ENCODE data around the gene SLC7A10.

The SLC7A10 gene

GRCh38 chr19:33254245-33254824, 28.7 kb upstream of the SLC7A10 start:
- DNase-seq = no peak

- no peak for DNase-seq
Measured at GRCh38 chr19:33252971-33253370, 27.3 kb upstream of the SLC7A10 start.

DNA sequence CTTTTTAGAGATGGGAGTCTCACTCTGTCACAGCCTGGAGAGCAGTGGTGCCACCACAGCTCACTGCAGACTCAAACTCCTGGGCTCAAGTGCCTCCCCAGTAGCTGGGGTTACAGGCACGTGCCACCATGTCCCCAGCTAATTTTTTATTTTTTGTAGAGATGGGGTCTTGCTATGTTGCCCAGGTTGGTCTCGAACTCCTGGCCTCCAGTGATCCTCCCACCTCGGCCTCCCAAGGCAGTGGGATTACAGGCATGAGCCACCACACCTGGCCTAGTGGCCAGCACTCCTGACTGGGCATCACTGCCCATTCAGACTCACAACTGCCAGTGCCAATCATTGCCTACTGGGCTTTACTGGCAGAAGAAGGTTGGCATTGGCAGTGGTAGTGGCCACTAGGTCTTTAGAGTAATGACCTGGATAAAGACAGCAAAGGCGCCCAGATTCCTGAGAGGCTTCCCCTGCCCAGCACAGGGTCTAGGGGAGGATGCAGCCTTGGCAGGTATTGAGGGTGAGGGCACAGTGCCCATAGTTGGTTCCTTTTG, 26.8 kb upstream of the SLC7A10 start:
- DNase-seq = no peak

GRCh38 chr19:33251526-33252090, 26.0 kb upstream of the SLC7A10 start:
- DNase-seq = no peak

DNA sequence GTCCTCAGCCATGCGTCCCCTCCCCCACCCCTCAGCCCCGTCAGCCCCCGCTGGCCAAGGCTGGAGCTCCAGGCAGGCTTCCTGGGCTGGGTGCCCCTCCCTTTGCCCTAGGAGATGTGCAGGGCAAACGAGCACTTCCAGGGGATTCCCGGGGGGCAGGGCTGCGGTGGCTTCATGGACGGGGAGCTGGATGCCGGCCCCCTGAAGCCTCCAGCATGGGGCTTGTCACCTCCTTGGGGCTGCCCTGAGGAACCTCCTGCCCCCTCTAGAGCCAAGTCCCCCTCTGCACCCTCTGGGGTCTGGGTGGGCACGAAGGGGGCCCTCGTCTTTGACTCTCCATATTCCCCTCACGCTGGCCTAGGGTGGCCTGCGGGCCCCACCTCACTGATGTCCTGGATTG, 25.4 kb upstream of the SLC7A10 start:
- no peak for DNase-seq

GRCh38 chr19:33250500-33250899, 24.9 kb upstream of the SLC7A10 start:
- DNase-seq = no peak

DNA sequence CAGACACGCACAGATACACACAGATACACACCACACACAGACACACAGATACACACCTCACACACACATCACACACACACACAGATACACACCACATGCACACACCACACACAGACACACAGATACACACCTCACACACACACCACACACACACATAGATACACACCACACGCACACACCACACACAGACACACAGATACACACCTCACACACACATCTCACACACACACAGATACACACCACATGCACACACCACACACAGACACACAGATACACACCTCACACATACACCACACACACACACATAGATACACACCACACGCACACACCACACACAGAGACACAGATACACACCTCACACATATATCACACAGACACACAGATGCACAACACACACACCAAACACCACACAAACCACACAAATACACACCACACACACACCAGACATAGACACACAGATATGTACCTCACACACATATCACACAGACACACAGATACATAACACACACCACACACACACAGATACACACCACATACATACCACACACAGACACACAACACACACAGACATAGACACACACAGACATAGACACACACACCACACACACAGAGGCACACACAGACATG, 24.2 kb upstream of the SLC7A10 start:
- DNase-seq = no peak

DNA sequence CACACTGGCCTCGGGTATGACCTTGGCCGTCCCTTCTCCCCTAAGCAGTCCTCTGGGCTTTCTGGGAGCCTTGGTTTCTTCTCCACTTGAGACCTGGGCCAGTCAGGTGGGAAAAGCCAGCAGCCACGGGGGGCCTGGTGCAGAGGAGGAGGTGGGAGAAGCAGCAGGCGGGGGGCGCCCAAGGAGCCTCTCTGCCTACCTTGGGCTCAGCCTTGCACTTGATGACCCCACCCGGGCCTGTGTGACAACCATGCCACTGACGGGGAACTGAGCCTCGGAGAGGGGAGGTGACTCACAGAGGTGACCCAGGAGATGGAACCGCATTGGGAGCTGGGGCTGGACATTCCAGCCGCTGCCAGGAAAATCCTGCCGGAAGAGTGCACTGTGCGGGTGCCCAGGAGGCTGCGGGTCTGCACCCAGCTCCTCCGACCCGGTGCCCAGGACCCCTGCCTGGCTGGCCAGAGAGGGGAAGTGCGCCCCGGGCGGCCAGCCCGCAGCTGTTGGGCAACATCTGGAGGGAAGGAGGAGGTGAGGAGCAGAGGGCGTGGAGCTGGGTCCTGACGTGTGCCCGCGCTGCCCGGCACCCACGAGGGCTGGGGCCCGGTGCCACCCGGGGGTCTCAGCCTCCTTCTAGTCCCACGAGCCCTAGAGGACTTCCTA, 23.4 kb upstream of the SLC7A10 start:
- DNase-seq = no peak

- no peak for DNase-seq
Measured at GRCh38 chr19:33248553-33248953, 22.9 kb upstream of the SLC7A10 start.

GRCh38 chr19:33248104-33248503, 22.5 kb upstream of the SLC7A10 start:
- no peak for DNase-seq

GRCh38 chr19:33247441-33247819, 21.8 kb upstream of the SLC7A10 start:
- DNase-seq = no peak

DNA sequence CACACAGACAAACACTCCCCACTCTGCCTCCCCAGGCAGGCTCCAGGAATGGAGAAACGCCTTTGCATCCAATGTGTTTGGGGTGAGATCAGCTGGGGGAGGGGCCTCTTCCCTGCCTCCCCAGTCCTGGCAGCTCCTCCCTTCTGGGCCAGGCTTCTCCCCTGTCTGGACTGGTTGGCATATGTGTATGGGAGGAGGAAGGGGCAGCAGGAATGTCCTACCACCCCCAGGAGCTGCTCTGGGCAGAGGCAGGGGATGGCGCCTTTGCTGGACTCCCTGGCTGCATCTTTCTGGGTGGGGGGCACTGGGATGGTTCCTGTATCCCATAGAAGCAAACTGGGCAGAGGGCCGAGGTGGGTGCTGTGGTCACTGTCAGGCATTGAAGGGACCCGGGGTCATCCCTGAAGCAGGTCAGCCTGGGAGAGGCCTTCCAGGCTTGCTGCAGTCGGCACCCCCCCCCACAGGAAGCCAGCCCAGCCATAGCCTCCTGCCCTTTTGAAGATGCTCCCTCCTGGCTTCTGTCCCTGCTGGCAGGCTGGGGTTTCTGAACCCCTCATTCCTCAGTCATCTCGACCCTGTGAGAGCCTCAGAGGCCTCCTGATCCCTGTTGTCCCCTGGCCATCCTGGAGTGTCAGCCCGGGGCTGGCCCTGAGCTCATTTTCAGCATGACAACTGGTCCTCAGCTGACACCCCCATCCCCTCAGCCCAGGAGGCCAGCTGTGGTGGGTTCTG, 21.2 kb upstream of the SLC7A10 start:
- DNase-seq = no peak

DNA sequence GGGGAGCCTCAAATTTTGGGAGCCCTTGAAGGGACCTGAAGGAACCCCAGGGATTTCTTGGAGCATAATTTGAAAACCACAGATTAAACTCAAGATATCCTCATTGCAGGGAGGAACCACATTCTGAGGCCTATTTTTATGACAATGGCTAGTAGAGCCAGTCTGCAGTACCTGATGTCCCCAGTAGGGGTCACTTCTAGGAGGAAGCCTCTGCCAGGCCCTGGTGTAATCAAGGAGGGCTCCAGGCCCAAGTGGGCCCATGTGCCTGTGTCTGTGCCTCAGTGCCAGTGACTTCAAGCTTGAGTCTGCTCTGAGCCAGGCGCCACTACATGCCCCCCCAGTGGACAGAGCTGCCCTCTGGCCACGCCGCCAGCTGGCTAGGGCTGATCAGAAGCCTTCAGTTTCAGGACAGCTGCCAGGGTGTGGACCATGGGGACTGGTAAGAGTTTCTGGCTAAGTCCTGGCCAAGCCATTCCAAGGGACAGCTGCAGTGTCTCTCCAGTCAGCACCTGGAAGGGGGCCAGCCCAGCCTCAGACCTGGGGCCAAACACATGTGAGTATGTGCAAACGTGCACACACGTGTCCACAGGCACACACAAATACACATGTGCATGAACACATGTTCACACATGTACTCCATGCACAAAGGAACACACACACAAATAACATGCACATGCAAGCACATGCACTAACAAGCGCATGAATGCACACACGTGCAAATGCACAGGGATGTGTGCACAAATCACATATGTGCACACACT, 20.5 kb upstream of the SLC7A10 start:
- no peak for DNase-seq

DNA sequence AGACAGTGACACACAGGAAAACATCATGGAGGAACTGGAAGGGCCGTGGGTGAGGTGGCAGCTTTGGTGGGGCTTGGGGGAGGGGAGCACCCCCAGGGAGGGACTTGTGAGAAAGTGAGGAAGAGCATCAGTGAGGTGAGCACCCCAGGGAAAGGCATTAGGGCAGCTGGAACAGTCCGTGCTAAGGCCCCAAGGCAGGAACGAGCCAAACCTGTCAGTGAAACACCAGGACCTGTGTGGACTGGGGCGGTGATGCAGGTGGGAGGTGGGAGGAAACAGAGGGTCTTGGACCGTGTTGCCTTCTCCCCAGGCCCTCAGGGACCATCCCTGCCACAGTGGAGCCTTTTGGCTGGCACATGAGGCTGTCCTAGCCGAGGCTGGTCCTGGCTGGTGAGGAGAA, 17.3 kb upstream of the SLC7A10 start:
- DNase-seq = no peak

DNA sequence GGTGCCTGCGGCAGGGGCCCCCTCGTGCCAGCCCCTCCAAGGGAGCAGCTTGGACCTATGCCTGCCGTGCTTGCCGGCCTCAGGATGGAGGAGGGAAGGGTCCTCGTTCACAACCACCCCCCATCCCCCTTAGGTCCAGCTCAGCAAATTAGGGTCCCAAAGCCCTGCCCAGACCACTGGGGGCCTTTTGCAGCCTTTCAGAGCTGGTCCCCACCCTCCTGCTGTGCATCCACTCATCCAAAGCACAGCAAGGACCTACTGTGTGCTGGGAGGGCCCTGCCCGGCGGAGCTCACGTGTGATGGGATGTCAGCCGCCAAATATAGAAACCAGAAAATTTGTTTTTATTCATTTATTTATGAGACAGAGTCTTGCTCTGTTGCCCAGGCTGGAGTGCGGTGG, 16.5 kb upstream of the SLC7A10 start:
- no peak for DNase-seq

- peak in 1 of 5 experiments; percentile 59 for DNase-seq
Measured at GRCh38 chr19:33241530-33242101, 16.0 kb upstream of the SLC7A10 start.

DNA sequence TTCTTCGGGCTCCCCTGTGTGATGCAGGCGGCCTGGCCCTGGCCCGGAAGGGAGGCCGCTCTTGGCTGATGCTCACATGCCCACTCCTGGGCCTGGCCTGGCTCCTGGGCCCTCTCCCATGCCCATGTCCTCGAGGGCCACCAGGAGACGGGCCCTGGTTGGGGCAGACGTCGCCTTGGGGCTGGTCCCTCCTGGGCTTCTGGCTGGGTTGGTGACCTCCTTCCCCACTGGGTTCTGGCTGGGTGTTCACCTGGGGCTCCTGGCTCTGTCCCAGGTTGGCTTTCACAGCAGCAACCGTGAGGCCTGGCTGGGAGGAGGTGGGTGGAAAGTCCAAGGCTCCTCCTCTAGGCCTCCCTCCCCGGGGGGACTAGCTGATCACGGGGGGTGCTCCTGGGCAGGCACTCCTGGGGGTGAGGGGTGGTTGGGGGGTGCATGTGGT, 15.5 kb upstream of the SLC7A10 start:
- DNase-seq = peak in 1 of 5 experiments; percentile 29

DNA sequence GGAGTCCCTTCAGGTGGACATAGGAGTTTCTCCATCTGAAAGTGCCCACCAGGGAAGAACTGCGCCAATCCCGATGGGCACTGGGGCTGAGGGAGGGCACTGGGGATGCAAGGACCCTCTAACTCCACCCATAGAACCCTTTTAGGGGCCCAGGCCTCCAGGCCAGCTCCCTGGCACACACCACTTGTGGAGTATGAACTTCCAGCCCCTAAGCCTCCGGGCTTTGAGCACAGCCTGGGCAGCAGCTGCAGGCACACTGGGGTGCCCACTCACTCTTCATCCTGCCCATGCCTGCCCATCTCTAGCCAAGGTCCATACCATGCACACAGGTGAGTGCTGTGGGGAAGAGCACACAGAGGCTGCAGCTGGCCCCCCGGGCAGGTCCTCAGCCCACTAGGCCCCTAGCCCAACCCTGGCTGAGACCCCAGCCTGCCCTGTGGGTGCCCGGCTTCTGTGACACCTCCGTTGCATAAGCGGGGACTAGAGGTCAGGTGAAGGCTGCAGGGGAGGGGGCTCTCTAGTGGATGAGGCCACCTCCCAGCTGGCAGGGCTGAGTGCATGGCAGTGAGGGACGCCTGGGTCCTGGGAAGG, 14.6 kb upstream of the SLC7A10 start:
- no peak for DNase-seq

DNA sequence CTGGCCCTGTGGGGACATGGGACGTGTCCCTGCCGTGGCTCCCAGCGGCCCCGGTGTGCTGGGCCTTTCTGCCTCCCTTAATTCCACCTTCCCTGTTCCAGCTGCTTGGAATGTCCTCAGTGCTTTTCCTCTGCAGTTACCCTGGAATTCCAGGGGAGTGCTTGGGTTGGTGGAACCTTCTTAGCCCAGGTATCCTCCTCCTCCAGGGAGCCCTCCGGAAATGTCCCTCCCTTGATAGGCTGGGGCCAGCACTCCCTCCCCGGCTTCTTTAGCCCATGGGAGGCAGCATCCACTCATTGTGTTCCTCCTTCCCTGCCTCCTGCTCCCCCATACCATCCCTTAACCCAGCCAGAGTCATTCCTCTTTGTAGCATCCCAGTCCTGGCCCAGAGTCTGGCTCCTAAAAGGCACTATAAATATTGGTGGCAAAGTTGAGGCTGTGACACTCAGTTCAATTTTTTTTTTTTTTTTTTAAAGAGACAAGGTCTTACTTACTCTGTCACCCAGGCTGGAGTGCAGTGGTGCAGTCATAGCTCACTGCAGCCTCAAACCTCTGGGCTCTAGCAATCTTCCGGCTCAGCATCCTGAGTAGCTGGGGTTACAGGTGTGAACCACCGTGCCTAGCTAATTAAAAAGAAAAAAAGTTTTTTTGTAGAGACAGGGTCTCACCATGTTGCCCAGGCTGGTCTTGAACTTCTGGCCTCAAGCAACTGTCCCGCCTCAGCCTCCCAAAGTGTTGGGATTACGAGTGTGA, 13.7 kb upstream of the SLC7A10 start:
- DNase-seq = peak in 2 of 5 experiments; percentile 36 to 54

DNA sequence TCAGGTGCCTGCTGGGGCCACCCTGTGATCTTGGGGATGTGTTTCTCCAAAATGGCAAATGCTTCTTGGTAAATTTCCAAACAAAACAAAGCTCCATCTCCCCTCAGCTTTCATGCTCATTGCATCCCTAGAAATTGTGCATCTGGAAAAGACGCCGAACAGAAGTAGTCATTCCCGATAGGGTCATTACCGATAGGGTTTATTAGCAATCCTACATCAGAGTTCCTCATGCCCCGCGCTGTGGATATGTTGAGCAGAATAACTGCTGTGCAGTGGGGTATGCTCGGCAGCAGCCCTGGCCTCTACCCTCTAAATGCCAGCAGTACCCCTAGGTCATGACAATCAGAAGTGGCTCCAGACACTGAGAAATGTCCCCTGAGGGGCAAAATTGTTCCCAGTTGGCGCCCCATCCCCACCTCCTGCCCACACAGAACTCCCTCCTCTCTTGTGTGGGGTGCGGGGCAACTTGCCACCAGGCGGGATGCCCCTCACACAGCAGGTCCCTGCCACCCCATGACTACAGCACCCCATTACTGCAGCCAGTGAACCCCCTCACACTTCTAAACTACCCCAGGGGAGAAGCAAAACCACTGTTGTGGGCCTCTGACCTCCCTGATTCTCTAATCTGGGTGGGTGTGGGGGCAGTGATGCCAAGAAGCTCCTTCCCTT, 13.0 kb upstream of the SLC7A10 start:
- DNase-seq = no peak
